WI38 (cell line): ENCODE data around the gene SLC34A1.
A peak's percentile ranks its signal among the peaks of the same experiment; 100 is the strongest.

ENCODE experiments used
- H3K4me3 ChIP-seq: 2 replicates; pipeline ENCODE4 v1.5.1; 2011; ENCODE audit warnings: low read depth, mild to moderate bottlenecking, control low read depth, low read length
- TF ChIP-seq, protein P1 (sequence below): IDR thresholded peaks from 2 replicates; pipeline ENCODE4 v1.5.1; 2012; ENCODE audit warnings: low read depth, mild to moderate bottlenecking, control low read depth, low read length

Gene SLC34A1

GRCh38 chr5:177423671-177424070 is 39.4 kb downstream of the SLC34A1 start:
- TF ChIP-seq, protein P1, sequence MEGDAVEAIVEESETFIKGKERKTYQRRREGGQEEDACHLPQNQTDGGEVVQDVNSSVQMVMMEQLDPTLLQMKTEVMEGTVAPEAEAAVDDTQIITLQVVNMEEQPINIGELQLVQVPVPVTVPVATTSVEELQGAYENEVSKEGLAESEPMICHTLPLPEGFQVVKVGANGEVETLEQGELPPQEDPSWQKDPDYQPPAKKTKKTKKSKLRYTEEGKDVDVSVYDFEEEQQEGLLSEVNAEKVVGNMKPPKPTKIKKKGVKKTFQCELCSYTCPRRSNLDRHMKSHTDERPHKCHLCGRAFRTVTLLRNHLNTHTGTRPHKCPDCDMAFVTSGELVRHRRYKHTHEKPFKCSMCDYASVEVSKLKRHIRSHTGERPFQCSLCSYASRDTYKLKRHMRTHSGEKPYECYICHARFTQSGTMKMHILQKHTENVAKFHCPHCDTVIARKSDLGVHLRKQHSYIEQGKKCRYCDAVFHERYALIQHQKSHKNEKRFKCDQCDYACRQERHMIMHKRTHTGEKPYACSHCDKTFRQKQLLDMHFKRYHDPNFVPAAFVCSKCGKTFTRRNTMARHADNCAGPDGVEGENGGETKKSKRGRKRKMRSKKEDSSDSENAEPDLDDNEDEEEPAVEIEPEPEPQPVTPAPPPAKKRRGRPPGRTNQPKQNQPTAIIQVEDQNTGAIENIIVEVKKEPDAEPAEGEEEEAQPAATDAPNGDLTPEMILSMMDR, result no peak
- no peak overlapping the region for H3K4me3 ChIP-seq

DNA sequence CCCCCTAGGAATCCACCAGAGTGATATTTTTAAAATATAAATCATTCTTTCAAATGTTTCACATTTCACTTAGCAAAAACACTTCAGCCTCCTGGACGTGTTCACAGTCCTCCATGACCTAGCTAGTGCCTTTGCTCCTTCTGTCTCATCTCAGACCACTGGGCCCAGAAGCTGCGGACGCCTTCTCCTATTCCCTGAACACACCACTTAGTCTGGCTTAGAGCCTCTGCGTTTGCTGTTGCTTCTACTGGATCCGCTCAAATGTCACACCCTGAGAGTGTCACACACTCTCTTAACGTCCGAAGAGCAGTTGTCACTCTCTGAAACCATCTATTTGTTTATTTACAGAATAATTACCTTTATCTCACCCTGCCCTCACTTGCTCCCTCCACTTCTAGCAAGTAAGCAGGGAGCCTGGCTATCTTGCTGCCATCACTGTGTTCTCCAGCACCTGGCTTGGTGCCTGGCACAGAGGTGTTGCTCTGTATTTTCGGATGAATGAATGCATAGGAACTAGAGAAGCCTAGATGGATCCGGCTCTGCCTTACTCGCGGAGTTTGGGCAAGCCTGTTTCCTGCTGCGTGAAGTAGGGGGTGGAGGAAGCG is 41.1 kb downstream of the SLC34A1 start:
- TF ChIP-seq, protein P1, result no peak
- H3K4me3 ChIP-seq, result peak overlapping the region; percentile 64

GRCh38 chr5:177425801-177426565 is 41.7 kb downstream of the SLC34A1 start:
- peak overlapping the region; percentile 64 for H3K4me3 ChIP-seq
- TF ChIP-seq, protein P1, result no peak

- peak within 1 kb of the TSS; percentile 84 for H3K4me3 ChIP-seq
- TF ChIP-seq, protein P1, result no peak
These were observed 42.5 kb downstream of the SLC34A1 start, which contains the start of gene GRK6 for GRCh38 chr5:177426566-177427210. TSS of gene GRK6 (plus strand) at chr5:177426676. CDS start at chr5:177426846, 170 bp downstream.

DNA sequence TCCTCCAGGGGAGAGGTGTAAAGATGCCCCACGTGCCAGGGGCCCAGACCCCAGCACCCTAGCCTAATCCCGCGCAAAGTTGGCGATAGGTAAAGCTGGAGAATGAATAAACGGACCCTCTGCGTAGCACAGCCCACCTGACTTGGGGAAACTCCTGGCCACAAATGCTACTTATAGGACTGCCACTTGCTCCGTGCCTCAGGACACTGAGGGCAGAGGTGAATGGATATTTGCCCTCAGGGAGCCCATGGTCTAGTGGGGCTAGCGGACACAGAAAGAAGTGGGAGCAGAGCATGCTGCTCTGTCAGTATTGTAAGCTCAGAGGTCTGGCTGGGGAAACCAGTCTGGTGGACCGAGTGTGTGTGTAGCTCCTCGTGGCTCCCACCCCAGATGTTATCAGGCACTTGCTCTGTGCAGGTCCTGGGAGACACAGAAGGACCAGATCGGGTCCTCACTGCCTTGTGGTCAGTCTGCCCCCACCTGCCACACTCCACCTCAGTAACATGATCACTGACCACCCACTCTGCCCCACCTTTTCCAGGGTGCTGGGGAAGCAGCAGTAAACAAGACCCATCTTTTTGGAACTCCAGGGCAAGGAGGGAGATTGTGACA is 43.1 kb downstream of the SLC34A1 start:
- peak overlapping the region; percentile 84 for H3K4me3 ChIP-seq

DNA sequence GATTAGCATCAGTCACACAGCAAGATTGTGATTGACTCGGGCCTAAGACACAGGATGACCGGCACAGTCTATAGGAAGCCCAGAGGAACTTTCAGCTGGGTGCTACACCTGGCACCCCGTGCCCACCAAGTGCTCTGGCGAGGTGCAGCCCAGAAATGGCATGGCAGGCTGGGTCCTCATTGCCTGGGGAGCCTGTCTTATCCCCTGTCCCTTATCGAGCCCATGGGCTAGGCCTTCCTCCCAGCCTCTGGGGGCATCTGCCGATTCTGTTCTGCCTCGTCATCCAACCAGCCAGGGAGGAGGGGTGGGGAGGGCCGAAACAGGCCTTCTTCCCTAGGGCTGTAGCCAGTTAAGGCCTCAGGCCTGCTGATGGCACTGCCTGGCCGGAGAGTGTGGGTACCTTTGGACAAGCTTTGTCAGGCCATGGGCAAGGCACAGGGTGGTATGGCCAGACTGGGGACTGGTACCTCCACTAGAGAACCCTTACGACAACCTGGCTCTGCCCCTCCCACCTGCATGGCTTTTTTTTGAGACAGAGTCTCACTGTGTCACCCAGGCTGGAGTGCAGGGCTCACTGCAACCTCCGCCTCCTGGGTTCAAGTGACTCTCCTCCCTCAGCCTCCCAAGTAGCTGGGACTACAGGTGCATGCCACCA is 43.8 kb downstream of the SLC34A1 start:
- TF ChIP-seq, protein P1, result no peak
- peak overlapping the region; percentile 84 for H3K4me3 ChIP-seq

More for the DNA sequence above, 43.1 kb downstream of the SLC34A1 start:
- TF ChIP-seq, protein P1, result no peak
